GM21390 (cell line): ENCODE measurements around the gene TTC17.
"Not testable (repeated sequence)": the region's sequence is repeated elsewhere in the genome, so short reads cannot be mapped to it uniquely, and the experiment has no call there.

Experiments used
- ATAC-seq: cut with Tn5 transposase; IDR thresholded peaks from one replicate; pipeline ENCODE4 v1.9.1; 2021; ENCODE audit not compliant: unreplicated experiment

Gene TTC17, protein sequence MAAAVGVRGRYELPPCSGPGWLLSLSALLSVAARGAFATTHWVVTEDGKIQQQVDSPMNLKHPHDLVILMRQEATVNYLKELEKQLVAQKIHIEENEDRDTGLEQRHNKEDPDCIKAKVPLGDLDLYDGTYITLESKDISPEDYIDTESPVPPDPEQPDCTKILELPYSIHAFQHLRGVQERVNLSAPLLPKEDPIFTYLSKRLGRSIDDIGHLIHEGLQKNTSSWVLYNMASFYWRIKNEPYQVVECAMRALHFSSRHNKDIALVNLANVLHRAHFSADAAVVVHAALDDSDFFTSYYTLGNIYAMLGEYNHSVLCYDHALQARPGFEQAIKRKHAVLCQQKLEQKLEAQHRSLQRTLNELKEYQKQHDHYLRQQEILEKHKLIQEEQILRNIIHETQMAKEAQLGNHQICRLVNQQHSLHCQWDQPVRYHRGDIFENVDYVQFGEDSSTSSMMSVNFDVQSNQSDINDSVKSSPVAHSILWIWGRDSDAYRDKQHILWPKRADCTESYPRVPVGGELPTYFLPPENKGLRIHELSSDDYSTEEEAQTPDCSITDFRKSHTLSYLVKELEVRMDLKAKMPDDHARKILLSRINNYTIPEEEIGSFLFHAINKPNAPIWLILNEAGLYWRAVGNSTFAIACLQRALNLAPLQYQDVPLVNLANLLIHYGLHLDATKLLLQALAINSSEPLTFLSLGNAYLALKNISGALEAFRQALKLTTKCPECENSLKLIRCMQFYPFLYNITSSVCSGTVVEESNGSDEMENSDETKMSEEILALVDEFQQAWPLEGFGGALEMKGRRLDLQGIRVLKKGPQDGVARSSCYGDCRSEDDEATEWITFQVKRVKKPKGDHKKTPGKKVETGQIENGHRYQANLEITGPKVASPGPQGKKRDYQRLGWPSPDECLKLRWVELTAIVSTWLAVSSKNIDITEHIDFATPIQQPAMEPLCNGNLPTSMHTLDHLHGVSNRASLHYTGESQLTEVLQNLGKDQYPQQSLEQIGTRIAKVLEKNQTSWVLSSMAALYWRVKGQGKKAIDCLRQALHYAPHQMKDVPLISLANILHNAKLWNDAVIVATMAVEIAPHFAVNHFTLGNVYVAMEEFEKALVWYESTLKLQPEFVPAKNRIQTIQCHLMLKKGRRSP

DNA sequence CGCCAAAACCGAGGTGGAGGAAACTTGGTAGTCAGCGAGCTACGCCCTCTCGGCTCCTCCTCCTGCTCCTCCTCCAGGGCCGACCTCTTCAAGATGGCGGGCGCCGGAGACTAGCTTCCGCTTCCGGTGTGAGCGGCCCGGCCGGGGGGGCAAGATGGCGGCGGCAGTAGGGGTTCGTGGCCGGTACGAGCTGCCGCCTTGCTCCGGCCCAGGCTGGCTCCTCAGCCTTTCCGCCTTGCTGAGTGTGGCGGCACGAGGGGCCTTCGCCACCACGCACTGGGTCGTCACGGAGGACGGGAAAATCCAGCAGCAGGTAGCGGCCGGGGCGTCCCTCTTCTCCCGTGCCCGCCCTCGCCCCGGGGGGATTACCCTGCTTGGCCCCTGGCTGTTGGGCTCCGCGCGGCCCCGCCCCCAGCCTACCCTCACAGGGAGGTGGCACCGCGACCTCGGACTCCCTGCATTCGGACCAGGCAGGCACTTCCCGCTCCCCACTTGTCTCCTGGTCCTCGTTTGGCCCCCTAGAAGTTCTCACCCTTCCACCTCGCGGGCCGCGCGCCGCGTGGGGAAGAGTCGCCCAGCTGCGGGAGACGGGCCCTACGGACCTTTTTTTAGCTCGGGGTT, at the start of gene TTC17:
TTC17 (plus strand) TSS at position 120 of the 621 bp plus-strand sequence; CDS start at position 155, 35 bp downstream.
- ATAC-seq: peak; percentile 92

DNA sequence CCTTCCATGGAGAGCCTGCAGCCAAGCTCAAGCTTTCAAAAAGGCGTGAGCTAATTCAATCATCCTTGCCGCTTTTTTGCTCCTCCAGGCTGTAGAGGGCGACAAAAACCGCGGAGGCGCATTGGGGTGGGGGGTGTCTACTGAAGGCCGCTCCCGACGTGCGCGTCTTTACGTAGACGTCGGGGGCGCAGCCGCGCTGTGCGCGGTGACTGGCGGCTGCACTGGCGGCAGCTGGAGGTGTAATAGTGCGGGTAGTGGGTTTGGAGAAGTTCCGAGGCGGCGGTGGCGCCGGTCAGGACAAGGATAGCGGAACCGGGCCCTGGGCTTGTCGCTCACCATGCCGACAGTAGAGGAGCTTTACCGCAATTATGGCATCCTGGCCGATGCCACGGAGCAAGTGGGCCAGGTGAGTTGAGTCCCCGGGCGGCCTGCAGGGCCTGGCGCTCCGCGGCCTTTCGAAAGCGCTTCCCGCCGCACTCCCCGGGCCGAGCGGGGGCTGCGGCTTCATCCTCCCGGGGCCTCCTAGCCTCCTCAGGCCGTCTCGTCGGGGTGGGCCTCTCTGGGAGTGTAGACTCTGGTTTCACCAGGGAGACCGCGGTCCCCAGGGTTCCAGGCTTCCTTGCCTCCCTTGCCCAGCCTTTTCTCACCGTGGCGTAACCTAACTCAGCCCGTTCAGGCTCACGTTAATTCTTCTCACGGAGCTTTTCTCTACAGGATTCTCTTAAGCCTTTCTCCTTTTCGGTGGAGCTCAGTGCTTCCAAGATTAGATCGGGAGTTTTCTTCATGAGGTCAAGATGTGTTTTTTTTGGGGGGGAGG, 46.7 kb upstream of the TTC17 start, which contains the start of gene API5:
API5 (plus strand) TSS at position 206 of the 817 bp plus-strand sequence; CDS start at position 338, 132 bp downstream.
- ATAC-seq: peak; percentile 99

DNA sequence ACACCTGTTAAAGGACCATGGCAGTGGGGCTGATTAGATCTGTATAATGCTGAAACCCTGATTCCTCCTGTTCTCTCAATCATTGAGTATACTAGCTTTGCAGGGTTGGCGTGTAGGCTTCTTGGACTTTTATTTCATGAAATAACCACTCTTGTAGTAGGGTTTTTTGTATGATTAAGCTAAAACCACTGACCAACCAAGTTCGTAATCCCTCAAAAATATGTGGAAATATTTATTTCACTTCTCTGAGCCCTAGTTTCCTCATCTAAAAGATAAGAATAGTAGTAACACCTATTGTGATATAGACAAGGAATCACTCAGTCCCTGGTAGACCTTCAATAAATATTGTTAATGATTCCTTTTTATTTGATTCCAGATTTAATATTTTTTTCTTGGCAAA, 42.8 kb upstream of the TTC17 start:
- no peak for ATAC-seq

GRCh38 chr11:43316451-43316850, 42.3 kb upstream of the TTC17 start:
- ATAC-seq: no peak

DNA sequence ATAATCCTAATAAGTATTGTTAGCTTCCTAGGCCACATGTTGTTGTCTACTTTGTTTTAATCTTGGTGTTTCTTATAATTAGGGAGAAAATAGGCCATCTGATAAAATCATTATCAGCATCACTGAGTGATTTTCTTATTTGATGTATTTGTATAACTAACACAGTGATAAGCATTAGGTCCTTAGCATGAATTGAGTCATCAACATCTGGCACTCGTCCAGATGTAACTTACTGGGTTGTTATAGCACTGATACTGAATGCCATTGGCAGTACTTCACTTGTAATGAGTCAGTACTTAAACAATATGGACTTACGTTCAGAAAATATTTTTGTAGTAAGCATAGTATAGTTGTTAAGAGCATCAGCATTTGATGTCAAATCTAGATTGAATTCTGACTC, 30.7 kb upstream of the TTC17 start:
- no peak for ATAC-seq

DNA sequence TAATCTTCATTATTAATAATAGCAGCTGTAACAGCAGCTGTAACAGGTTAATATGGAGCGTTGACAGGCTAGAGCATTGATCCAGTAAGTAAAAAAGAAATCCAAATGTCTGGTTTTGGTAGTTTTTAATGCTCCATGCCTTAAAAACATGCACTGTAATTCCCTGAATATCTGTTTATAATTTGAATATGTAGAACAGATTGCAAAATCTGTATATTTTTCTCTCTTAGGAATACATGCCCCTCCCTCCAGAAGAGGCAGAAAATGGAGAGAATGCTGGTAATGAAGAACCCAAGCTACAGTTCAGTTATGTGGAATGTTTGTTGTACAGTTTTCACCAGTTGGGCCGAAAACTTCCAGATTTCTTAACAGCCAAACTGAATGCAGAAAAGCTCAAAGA, 30.2 kb upstream of the TTC17 start:
- no peak for ATAC-seq

GRCh38 chr11:43341159-43341558, 17.6 kb upstream of the TTC17 start:
- ATAC-seq: no peak

- not testable (repeated sequence) for ATAC-seq
These were observed 7.3 kb upstream of the TTC17 start for GRCh38 chr11:43351426-43351825.

GRCh38 chr11:43354311-43354710, 4.4 kb upstream of the TTC17 start:
- ATAC-seq: no peak

DNA sequence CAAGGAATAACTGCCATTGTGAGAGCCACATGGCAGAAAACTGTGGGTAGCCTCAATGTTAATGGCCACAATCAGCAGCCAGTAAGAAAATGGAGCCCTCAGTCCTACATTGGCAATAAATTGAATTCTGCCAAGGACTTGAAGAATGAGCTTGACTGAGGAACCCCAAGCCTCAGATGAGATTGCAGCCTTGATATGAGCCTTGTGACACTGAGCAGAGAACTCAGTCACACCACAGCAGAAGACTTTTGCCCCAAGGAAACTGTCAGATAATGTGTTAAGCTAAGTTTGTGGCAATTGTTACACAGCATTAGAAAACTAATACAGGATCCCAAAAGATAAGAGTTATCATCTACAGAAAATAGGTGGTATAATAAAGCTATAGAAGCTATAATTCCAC, 2.4 kb upstream of the TTC17 start:
- ATAC-seq: no peak

GRCh38 chr11:43358279-43358800, 380 bp upstream of the TTC17 start:
- no peak for ATAC-seq

DNA sequence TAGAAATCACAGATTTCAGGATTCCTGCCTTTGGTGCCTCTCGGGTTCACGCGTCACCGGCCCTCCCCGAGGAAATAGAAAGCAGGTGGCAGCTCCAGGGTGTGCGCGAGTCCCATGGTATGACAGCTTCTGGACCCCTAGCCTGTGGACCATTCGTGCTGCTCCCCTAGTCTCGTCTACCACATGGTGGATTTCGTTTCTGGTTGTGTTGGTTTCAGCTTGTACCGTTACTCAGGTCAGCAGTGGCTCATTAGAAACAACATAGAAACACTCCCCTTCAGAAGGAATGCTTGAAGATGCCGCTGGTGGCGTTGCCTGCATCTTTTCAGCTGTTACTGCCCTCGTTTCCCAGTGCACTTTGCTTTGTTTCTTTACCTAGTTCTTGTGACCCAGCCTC, 700 bp downstream of the TTC17 start:
- peak; percentile 46 for ATAC-seq

DNA sequence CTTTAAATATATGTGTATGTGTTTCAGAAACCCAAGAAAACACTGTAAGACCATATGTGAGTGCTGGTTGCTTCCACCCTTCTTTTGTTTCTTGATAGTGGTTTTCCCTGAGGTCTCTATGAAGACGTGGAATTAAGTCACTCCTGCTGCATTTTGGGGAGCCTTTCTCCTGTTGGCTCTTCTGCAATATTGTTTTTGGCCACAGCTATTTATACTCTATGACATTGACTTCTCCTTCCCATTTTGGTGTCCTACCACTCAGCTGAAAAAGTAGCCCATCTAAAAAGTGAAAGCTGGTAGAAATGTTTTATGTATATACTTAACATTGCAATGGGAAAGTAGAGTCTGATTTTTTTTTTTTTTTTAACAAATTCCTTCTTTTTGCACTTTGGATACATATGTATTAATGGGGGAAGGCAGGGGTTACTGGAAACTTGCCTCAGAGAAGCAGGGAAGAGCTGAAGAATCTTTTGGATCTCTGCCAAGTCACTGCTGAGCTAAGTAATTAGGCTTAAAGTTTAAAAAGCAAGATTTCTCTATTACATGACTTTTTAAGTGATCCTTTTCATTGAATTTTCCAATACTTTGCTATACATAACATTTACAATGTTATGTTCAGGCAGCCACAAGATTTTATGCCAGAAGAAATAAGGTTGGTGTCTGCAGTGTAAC, 1.8 kb downstream of the TTC17 start:
- no peak for ATAC-seq

GRCh38 chr11:43366677-43367076, 8.0 kb downstream of the TTC17 start:
- no peak for ATAC-seq

DNA sequence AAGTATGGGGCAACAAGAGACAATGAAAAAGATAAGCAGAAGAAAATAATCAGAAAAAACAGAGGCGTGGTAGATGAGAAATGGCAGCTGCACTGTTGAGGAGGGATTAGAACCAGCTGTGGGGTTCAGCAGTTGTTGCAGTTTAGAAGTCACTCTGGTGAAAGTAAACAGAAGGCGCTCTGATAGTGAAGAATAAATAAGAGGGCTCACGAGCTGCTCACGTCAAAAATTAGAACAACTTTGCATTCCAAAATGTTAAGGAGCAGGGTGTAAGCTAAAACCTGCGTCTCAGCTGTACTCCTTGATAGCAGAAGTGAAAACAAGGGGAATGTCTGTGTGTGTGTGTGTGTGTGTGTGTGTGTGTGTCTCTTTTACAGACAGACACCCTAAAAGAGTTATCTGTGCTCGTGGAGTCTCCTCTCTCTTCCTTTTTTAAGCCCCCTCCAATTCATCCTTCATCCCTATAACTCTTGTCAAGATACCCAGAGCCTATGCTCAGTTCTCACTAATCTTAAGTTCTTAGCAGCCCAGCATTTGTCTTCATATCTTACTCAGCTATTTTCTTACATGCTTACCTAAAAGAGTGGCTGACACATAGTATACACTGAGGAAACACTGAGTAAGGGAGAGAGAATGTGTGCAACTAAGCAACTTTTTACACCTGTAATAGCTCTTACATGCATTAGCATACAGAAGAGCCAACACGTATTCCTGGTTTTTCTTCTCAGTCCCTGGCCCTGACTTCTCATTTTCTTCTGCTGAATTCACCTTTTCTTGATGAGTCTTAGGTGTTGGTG, 8.9 kb downstream of the TTC17 start:
- ATAC-seq: peak; percentile 50

DNA sequence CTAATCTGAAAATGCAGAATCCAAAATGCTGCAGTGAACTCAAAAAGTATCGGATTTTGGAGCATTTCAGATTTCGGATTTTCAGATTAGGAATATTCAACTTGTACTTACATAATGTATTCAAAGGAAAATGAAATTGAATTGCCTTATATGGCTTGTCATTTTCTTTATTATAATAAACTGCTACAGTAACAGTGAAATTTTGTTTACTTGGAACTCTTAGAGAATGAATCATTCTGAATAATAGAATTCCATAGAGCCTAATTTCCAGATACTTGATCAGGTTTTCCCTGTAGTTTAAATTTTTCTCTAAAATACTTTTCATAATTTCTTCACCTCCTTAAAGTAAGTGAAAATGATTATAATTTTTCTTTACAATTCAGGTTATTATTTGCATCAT, 17.3 kb downstream of the TTC17 start:
- ATAC-seq: no peak

DNA sequence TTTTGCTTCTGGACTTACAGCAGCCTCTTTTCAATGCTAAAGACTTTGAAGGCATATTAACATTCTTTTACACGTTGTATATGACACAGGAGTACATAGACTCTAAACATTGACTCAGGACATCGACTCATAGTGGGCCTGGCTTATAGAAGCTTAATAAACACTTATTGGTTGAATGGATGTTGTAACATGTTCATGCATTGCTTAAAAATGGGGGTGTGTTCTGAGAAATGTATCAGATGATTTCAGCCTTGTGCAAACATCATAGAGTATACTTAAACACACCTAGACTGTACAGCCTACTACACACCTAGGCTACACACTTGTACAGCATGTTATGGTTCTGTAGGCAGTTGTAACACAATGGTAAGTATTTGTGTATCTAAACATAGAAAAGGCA, 17.9 kb downstream of the TTC17 start:
- no peak for ATAC-seq

- ATAC-seq: no peak
These were observed 18.7 kb downstream of the TTC17 start for GRCh38 chr11:43377389-43377788.
